ENCODE measurements around the gene CITED2. TPM values are rescaled to one million over a fixed set of nuclear protein-coding genes. Genes with fewer than 3 reads are reported as not detected.

Gene CITED2
- total RNA-seq, 3 donors from 2014 or later (not counting 1 experiment from before 2014, with no cell fraction given), result 89.8 to 152 (median 112) TPM

DNA sequence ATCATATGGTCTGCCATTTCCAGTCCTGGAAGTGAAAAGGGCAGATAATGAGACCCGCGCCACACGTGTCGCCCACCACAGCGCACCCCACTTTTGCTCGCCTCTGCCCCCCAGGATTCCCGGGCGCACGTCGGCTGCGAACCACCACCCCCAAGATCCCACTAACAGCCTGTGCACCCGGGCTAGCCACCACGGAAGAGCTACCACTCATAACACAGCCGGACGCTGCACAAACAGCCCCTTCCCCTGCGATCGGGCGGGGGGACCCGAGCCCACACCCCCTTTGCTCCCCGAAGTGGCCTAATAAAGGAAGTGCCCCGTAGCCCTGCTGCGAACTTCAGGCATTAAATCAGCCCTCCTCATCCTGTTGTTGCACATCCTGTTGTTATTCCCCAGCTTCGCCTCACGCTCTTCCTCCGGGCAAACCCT is 506 bp downstream of the CITED2 start:
- WGBS (ENCODE audit: insufficient coverage), result under 1% methylated on average over 25 of the region's 25 CpGs
- intact Hi-C loops (cut with micrococcal nuclease), result loop anchor here (2.0 to 5.0 kb wide), 4 partner anchors 49 to 602 kb away; partner anchors contain the start of gene CCDC28A
- H3K27me3 Mint-ChIP-seq (ENCODE audit: low read depth in 2 of 2), result no peaks in the 10 kb centered on the region
- Histone ChIP-seq H3K9me3 (ENCODE audit: control insufficient read depth, insufficient read depth, low read length) (no peaks in the 10 kb centered on the region), H3K27me3 (ENCODE audit: control insufficient read depth, insufficient read depth, low read length) (no peaks in the 10 kb centered on the region), H3K36me3 (ENCODE audit: control insufficient read depth, insufficient read depth, low read length) (peaks cover 2% of the 10 kb centered on the region), H3K27ac (ENCODE audit: low read length) (peak overlapping the region; percentile 85), H3K4me1 (ENCODE audit: control insufficient read depth, insufficient read depth, low read length) (peaks cover 12% of the 10 kb centered on the region), H3K4me3 (ENCODE audit: low read length) (peak overlapping the region; percentile 98)
- peaks cover 68 to 70% of the 10 kb centered on the region in 2 donors for H3K4me1 Mint-ChIP-seq
- H3K9me3 Mint-ChIP-seq, result no peaks in the 10 kb centered on the region
- no peak for DNase-seq
- ATAC-seq, result peak in 2 of 3 donors; percentile 13 to 16
- H3K4me3 Mint-ChIP-seq, result peak overlapping the region; percentile 99
- peaks cover 7% of the 10 kb centered on the region for H3K36me3 Mint-ChIP-seq
- TF ChIP-seq, protein P1, sequence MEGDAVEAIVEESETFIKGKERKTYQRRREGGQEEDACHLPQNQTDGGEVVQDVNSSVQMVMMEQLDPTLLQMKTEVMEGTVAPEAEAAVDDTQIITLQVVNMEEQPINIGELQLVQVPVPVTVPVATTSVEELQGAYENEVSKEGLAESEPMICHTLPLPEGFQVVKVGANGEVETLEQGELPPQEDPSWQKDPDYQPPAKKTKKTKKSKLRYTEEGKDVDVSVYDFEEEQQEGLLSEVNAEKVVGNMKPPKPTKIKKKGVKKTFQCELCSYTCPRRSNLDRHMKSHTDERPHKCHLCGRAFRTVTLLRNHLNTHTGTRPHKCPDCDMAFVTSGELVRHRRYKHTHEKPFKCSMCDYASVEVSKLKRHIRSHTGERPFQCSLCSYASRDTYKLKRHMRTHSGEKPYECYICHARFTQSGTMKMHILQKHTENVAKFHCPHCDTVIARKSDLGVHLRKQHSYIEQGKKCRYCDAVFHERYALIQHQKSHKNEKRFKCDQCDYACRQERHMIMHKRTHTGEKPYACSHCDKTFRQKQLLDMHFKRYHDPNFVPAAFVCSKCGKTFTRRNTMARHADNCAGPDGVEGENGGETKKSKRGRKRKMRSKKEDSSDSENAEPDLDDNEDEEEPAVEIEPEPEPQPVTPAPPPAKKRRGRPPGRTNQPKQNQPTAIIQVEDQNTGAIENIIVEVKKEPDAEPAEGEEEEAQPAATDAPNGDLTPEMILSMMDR (IDR thresholded peaks at IDR 0.05), result no peak
- peak overlapping the region; percentile 98 to 100 for H3K27ac Mint-ChIP-seq

DNA sequence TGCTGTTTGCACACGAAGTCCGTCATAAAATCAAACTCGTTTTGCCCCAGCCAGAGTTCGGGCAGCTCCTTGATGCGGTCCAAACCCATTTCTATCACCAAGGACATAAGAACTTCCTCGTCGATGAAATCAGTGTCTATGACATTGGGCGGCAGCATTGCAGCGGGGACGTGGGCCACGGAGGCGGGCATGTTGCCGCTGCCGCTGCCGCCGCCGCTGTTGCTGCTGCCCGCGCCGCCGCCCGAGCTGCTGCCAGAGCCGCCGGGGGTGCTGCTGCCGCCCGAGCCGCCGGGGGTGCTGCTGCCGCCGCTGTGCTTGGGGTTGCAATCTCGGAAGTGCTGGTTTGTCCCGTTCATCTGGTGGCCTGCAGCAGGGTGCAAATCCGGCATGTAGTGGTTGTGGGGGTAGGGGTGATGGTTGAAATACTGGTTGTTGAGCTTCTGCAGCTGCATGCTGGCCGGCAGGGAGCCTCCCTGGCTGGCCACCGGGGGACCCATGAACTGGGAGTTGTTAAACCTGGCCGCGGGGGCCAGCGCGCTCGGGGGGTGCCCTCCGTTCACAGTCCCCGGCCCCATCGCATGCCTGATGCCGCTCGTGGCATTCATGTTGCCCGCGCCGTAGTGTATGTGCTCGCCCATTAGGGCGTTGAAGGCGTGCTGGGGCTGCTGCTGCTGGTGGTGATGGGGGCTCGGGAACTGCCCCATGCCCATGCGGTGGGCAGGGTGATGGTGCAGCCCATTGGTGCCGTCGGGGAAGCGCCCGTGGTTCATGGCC is 1.1 kb downstream of the CITED2 start:
- ATAC-seq, result peak; percentile 24 to 35 (median 29)
- no peaks in the 10 kb centered on the region for H3K9me3 Mint-ChIP-seq

DNA sequence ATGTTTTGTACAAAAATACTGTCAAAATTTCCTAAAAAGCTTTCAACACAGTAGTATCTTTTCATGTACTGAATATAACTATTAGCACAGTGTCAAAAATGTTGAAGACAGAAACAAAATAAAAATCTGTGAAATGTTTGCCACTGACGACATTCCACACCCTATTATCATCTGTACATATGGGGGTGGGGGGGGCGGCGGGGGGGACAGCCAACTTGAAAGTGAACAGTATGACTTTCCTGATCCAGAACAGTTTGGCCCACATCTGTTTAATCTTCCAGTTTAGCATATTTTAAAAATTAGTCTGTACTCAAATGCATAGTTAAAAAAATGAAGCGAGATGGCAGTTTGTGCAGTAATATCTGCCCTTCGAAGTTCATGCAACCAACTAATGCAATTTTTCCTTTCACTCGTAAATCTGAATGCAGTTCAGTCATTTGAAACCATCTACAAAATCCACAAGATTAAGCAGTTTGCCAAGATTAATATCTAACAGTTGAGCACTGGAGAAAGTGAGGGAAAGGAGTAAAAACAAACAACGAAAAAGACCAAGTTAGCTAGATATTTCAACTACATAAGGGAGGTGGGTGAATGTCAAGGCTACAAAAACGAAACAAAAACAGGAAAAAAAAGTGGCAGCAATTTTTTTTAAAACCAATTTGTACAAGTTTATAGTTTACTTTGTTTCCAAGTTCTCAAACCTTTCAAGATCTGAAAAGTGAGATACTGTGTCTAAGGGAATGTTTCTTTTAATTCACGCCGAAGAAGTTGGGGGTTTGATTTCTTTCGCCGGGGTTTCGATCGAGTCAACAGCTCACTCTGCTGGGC is 1.9 kb downstream of the CITED2 start:
- intact Hi-C loops (cut with micrococcal nuclease), result loop anchor here (5.0 kb wide), 2 partner anchors 165 to 600 kb away; partner anchors contain the start of gene CCDC28A

More for the DNA sequence above, 1.1 kb downstream of the CITED2 start:
- H3K4me3 ChIP-seq (ENCODE audit: low read length), result peak overlapping the region; percentile 98
- intact Hi-C loops (cut with micrococcal nuclease), result loop anchor here (5.0 kb wide), 2 partner anchors 164 to 601 kb away; partner anchors contain the start of gene CCDC28A
- WGBS (ENCODE audit: insufficient coverage), result under 1% methylated on average over 57 of the region's 57 CpGs
- peak; percentile 73 to 82 for DNase-seq
- Mint-ChIP-seq H3K36me3 (peaks cover 7% of the 10 kb centered on the region), H3K27ac (peak overlapping the region; percentile 98 to 100), H3K27me3 (ENCODE audit: low read depth in 2 of 2) (no peaks in the 10 kb centered on the region), H3K4me1 (peaks cover 62 to 64% of the 10 kb centered on the region in 2 donors), H3K4me3 (peak overlapping the region; percentile 99)
- no peaks in the 10 kb centered on the region for H3K9me3 ChIP-seq (ENCODE audit: control insufficient read depth, insufficient read depth, low read length)
- peaks cover 12% of the 10 kb centered on the region for H3K4me1 ChIP-seq (ENCODE audit: control insufficient read depth, insufficient read depth, low read length)
- H3K27ac ChIP-seq (ENCODE audit: low read length), result peak overlapping the region; percentile 85
- TF ChIP-seq, protein P1 (IDR thresholded peaks at IDR 0.05), result no peak
- peaks cover 2% of the 10 kb centered on the region for H3K36me3 ChIP-seq (ENCODE audit: control insufficient read depth, insufficient read depth, low read length)
- H3K27me3 ChIP-seq (ENCODE audit: control insufficient read depth, insufficient read depth, low read length), result no peaks in the 10 kb centered on the region

More for the DNA sequence above, 1.9 kb downstream of the CITED2 start:
- H3K27ac Mint-ChIP-seq, result peak overlapping the region; percentile 98 to 100
- peaks cover 7% of the 10 kb centered on the region for H3K36me3 Mint-ChIP-seq
- peak overlapping the region; percentile 81 for H3K27ac ChIP-seq (ENCODE audit: low read length)
- peak overlapping the region; percentile 98 for H3K4me3 ChIP-seq (ENCODE audit: low read length)
- 0% methylated on average over 8 of the region's 14 CpGs for WGBS (ENCODE audit: insufficient coverage)
- H3K9me3 ChIP-seq (ENCODE audit: control insufficient read depth, insufficient read depth, low read length), result no peaks in the 10 kb centered on the region
- no peak for ATAC-seq
- peaks cover 57 to 63% of the 10 kb centered on the region in 2 donors for H3K4me1 Mint-ChIP-seq
- peaks cover 12% of the 10 kb centered on the region for H3K4me1 ChIP-seq (ENCODE audit: control insufficient read depth, insufficient read depth, low read length)
- no peak for DNase-seq
- H3K36me3 ChIP-seq (ENCODE audit: control insufficient read depth, insufficient read depth, low read length), result peaks cover 2% of the 10 kb centered on the region
- TF ChIP-seq, protein P1 (IDR thresholded peaks at IDR 0.05), result no peak
- no peaks in the 10 kb centered on the region for H3K9me3 Mint-ChIP-seq
- H3K27me3 Mint-ChIP-seq (ENCODE audit: low read depth in 2 of 2), result no peaks in the 10 kb centered on the region
- H3K27me3 ChIP-seq (ENCODE audit: control insufficient read depth, insufficient read depth, low read length), result no peaks in the 10 kb centered on the region
- peak overlapping the region; percentile 99 for H3K4me3 Mint-ChIP-seq
